Measurements from ENCODE around the gene LRP1B.

The LRP1B gene

GRCh38 chr2:141728886-141729285 lies 401.9 kb downstream of the LRP1B start:
- DNase-seq, result no peak

GRCh38 chr2:141728142-141728541 lies 402.7 kb downstream of the LRP1B start:
- DNase-seq, result no peak

- DNase-seq, result no peak
Observed at GRCh38 chr2:141724426-141724825, 406.4 kb downstream of the LRP1B start.

GRCh38 chr2:141723814-141724213 lies 407.0 kb downstream of the LRP1B start:
- DNase-seq, result no peak

- DNase-seq, result no peak
Observed at GRCh38 chr2:141720476-141720875, 410.3 kb downstream of the LRP1B start.

GRCh38 chr2:141714496-141714895 lies 416.3 kb downstream of the LRP1B start:
- no peak for DNase-seq

GRCh38 chr2:141711627-141712026 lies 419.2 kb downstream of the LRP1B start:
- DNase-seq, result no peak

- DNase-seq, result no peak
Observed at GRCh38 chr2:141710589-141711239, 420.1 kb downstream of the LRP1B start.

GRCh38 chr2:141709756-141710155 lies 421.1 kb downstream of the LRP1B start:
- DNase-seq, result no peak

- no peak for DNase-seq
Observed at GRCh38 chr2:141707486-141707885, 423.3 kb downstream of the LRP1B start.

- DNase-seq, result no peak
Observed at GRCh38 chr2:141704541-141704940, 426.3 kb downstream of the LRP1B start.

- DNase-seq, result no peak
Observed at GRCh38 chr2:141703501-141703900, 427.3 kb downstream of the LRP1B start.

- no peak for DNase-seq
Observed at GRCh38 chr2:141701618-141702017, 429.2 kb downstream of the LRP1B start.

- DNase-seq, result no peak
Observed at GRCh38 chr2:141699573-141699972, 431.2 kb downstream of the LRP1B start.

GRCh38 chr2:141698500-141698899 lies 432.3 kb downstream of the LRP1B start:
- no peak for DNase-seq

- no peak for DNase-seq
Observed at GRCh38 chr2:141697035-141697434, 433.8 kb downstream of the LRP1B start.

GRCh38 chr2:141694180-141694579 lies 436.6 kb downstream of the LRP1B start:
- no peak for DNase-seq

GRCh38 chr2:141692829-141693228 lies 438.0 kb downstream of the LRP1B start:
- no peak for DNase-seq

- DNase-seq, result no peak
Observed at GRCh38 chr2:141676139-141676538, 454.7 kb downstream of the LRP1B start.

- no peak for DNase-seq
Observed at GRCh38 chr2:141666191-141666590, 464.6 kb downstream of the LRP1B start.

GRCh38 chr2:141660232-141660631 lies 470.6 kb downstream of the LRP1B start:
- no peak for DNase-seq

GRCh38 chr2:141654311-141654710 lies 476.5 kb downstream of the LRP1B start:
- no peak for DNase-seq

- no peak for DNase-seq
Observed at GRCh38 chr2:141653184-141653583, 477.6 kb downstream of the LRP1B start.

- no peak for DNase-seq
Observed at GRCh38 chr2:141652308-141652707, 478.5 kb downstream of the LRP1B start.

GRCh38 chr2:141647353-141647752 lies 483.5 kb downstream of the LRP1B start:
- no peak for DNase-seq
